DOHH2 (cell line): ENCODE measurements around the gene OR52E5.

Source experiments
- EZH2phosphoT487 ChIP-seq: fragments of 200-600 bp; sonication (generic); IDR thresholded peaks from 2 replicates; pipeline ENCODE4 v1.6.1; 2017; ENCODE audit warnings: borderline replicate concordance, mild to moderate bottlenecking, antibody characterized with exemption, low read length, moderate library complexity, mixed read lengths
- TF ChIP-seq, protein P1 (sequence below): fragments of 200-600 bp; sonication (generic); IDR thresholded peaks from one replicate; pipeline ENCODE4 v1.5.1; 2014; ENCODE audit warnings: antibody characterized with exemption, mild to moderate bottlenecking, low read depth, low read length; ENCODE audit not compliant: poor library complexity, severe bottlenecking

GRCh38 chr11:5847711-5848110 is 45.3 kb upstream of the OR52E5 start:
- TF ChIP-seq EZH2phosphoT487: no peak
- TF ChIP-seq, protein P1, sequence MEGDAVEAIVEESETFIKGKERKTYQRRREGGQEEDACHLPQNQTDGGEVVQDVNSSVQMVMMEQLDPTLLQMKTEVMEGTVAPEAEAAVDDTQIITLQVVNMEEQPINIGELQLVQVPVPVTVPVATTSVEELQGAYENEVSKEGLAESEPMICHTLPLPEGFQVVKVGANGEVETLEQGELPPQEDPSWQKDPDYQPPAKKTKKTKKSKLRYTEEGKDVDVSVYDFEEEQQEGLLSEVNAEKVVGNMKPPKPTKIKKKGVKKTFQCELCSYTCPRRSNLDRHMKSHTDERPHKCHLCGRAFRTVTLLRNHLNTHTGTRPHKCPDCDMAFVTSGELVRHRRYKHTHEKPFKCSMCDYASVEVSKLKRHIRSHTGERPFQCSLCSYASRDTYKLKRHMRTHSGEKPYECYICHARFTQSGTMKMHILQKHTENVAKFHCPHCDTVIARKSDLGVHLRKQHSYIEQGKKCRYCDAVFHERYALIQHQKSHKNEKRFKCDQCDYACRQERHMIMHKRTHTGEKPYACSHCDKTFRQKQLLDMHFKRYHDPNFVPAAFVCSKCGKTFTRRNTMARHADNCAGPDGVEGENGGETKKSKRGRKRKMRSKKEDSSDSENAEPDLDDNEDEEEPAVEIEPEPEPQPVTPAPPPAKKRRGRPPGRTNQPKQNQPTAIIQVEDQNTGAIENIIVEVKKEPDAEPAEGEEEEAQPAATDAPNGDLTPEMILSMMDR: no peak
